Bronchial epithelial cell (primary cell): ENCODE measurements around the gene CHST11. TPM values are rescaled to one million over a fixed set of nuclear protein-coding genes. Genes with fewer than 3 reads are reported as not detected.

ENCODE experiments used
- DNase-seq: peaks from one replicate; pipeline ENCODE4 v3.0.0-alpha.2; 2010; ENCODE audit warnings: low read depth
- FAIRE-seq: peaks from 2 replicates; lab custom pipeline; 2011; peaks lifted over from hg19 to GRCh38; lab: Jason Lieb, UNC
- H3K27me3 ChIP-seq: 2 replicates; pipeline ENCODE4 v1.5.1; 2011; ENCODE audit warnings: low read length; ENCODE audit not compliant: control insufficient read depth, insufficient read depth
- H3K36me3 ChIP-seq: 2 replicates; pipeline ENCODE4 v1.5.1; 2011; ENCODE audit warnings: low read length; ENCODE audit not compliant: control insufficient read depth, insufficient read depth
- H3K4me3 ChIP-seq: 2 replicates; pipeline ENCODE4 v1.5.1; 2011; ENCODE audit warnings: mild to moderate bottlenecking, low read depth, low read length, control low read depth
- total RNA-seq: library from RNA; depleted of rRNA; stranded (reverse); fragments of >200 nt; gene quantifications from 2 replicates; pipeline ENCODE4 v1.2.1, GENCODE V29; 2014
- TF ChIP-seq, protein P1 (sequence below): IDR thresholded peaks from 2 replicates; pipeline ENCODE4 v1.5.1; 2011; ENCODE audit warnings: mild to moderate bottlenecking, moderate library complexity, low read length, control low read depth, inconsistent platforms; ENCODE audit not compliant: insufficient read depth, severe bottlenecking

CHST11 gene
- total RNA-seq, 1 donor from 2014 or later = 7.9 TPM

DNA sequence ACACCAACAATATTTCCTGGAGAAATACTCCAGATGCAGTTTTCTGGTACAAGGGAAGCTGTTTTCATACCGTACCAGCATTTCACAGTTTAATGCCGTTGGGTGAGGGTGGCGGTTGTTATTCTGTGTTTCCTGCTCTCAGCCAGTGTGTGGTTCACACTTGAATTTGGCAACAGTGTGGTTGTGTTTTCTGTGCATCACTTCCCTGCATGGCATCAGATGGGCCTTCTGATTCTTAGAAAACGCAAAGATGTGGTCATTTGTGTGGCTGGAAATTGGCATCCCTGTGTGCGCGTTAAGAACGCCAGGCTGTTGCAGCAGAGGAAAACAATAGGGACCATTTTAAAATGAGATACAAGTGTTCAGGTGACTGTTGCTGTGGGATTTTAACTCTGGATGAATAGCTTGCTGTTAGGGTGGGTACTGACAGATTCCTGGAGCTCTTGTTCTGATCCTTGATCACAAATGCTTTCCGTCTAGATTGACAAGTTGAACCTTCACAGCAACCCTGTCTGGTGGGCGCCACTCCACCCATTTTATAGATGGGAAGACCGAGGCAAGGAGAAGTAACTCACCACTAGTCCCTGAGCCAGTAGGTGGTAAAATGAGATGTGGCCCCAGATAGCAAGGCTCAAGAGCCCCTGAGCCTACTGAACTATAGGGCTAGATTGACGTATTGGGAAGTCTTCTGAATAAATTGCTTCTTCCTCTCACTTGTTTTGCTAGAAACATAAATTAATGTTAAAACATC is 231.2 kb downstream of the CHST11 start:
- DNase-seq (no peak), FAIRE-seq (no peak)
- no peak overlapping the region for H3K4me3 ChIP-seq
- no peaks in the 10 kb centered on the region for H3K27me3 ChIP-seq
- peaks cover 4% of the 10 kb centered on the region for H3K36me3 ChIP-seq
- TF ChIP-seq, protein P1, sequence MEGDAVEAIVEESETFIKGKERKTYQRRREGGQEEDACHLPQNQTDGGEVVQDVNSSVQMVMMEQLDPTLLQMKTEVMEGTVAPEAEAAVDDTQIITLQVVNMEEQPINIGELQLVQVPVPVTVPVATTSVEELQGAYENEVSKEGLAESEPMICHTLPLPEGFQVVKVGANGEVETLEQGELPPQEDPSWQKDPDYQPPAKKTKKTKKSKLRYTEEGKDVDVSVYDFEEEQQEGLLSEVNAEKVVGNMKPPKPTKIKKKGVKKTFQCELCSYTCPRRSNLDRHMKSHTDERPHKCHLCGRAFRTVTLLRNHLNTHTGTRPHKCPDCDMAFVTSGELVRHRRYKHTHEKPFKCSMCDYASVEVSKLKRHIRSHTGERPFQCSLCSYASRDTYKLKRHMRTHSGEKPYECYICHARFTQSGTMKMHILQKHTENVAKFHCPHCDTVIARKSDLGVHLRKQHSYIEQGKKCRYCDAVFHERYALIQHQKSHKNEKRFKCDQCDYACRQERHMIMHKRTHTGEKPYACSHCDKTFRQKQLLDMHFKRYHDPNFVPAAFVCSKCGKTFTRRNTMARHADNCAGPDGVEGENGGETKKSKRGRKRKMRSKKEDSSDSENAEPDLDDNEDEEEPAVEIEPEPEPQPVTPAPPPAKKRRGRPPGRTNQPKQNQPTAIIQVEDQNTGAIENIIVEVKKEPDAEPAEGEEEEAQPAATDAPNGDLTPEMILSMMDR = no peak

DNA sequence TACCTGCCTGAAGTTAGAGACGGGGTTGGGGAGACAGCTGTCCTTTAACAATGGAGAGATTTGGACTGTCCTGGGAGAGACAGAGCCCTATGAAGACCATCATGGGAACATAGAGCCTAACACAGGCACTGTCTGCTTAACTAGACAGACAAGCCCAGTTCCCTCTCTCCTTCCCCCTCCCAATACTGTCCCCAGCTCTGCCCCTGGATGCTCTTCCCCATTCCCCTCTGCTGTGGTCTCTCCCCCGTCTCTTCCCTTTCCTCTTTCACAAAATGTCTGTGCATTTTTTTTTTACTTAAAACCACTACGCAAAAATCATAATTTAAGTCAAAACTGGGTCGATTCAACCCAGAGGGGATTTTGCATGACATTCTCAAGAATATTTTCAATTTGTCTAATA is 232.9 kb downstream of the CHST11 start:
- H3K36me3 ChIP-seq = peaks cover 4% of the 10 kb centered on the region
- H3K27me3 ChIP-seq = no peaks in the 10 kb centered on the region
- no peak overlapping the region for H3K4me3 ChIP-seq
- TF ChIP-seq, protein P1 = no peak
- no peak for DNase-seq
- no peak for FAIRE-seq

DNA sequence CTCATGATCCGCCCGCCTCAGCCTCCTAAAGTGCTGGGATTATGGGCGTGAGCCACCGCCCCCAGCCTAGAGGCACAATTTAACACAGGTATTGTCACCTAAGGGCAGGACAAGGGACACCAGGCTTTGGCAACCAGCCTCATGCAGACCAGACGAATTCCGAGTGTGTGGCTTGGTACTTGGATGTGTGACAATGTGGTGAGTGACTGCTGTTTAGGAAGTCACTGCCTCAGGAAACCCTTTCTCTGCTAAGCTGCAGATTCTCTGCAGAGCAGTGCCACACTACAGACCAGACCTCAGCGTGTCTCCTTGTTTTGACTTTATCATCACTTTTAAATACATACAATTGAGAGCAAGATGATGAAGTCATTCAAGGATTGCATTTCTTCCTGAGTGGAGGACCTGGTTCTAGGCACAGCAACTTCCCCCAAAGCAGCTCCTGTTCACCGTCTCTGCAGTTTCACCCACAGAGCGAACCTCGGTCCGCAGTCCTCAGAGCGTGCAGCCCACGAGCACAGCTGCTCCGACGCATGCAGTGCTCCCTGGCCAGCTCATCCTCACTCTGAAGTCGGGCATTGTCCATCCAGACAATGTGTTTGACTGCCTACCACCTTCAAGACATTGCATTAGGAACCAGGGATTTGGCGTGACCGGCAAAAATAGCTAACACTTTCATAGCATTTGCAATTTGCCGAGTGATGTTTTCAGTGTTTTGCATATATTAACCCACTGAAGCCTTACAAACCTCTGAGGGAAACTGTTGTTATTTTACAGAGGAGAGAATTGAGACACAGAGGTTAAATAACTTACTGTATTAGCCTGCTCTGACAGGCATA is 235.2 kb downstream of the CHST11 start:
- Histone ChIP-seq H3K36me3 (peaks cover 4% of the 10 kb centered on the region), H3K4me3 (no peak overlapping the region), H3K27me3 (no peaks in the 10 kb centered on the region)
- FAIRE-seq (no peak), DNase-seq (no peak)
- TF ChIP-seq, protein P1 = no peak

DNA sequence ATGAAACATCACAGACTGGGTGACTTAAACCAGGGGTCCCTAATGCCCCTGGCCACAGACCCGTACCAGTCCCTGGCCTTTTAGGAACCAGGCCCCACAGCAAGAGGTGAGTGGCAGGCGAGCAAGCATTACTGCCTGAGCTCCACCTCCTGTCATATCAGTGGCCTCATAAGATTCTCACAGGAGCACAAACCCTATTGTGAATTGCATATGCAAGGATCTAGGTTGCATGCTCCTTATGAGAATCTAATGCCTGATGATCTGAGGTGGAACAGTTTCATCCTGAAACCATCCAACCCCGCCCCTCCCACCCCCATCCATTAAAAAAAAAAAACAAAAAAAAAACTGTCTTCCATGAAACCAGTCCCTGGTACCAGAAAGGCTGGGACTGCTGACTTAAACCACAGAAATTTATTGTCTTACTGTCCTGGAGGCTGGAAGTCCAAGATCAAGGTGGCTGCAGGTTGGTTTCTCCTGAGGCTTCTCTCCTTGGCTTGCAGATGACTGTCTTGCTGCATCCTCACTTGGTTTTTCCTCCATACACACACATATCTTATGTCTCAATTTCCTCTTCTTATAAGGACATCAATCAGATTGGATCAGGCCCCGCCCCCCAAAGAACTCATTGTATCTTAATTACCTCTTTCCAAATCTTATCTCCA is 235.9 kb downstream of the CHST11 start:
- FAIRE-seq (no peak), DNase-seq (no peak)
- Histone ChIP-seq H3K4me3 (no peak overlapping the region), H3K27me3 (no peaks in the 10 kb centered on the region), H3K36me3 (peaks cover 4% of the 10 kb centered on the region)
- TF ChIP-seq, protein P1 = no peak

DNA sequence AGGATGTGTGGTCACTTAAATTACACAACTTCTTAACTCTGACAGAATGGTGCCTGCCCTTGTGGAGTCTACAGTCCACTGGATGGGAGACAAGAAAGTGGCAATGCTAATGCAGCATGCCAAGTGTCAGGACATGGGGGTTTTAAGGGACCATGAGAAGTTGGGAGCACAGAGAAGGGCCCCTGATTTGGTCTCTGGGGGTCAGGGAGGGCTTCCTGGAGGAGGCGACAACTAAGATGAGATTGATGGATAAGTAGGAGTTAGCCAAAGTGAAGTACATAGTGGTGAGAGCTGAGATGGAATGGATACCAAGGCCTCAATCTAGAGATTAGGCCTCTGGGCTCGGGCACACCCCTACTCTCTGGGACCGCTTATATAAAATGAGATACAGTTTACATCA is 236.7 kb downstream of the CHST11 start:
- Histone ChIP-seq H3K27me3 (no peaks in the 10 kb centered on the region), H3K4me3 (no peak overlapping the region), H3K36me3 (peaks cover 4% of the 10 kb centered on the region)
- FAIRE-seq (no peak), DNase-seq (no peak)
- TF ChIP-seq, protein P1 = no peak
